GM19467 (cell line): ENCODE measurements around the gene SLC7A6OS.

Experiments used
- ATAC-seq: cut with Tn5 transposase; IDR thresholded peaks from one replicate; pipeline ENCODE4 v1.9.1; 2021; ENCODE audit warnings: mild to moderate bottlenecking, moderate library complexity; ENCODE audit not compliant: unreplicated experiment

Gene SLC7A6OS

DNA sequence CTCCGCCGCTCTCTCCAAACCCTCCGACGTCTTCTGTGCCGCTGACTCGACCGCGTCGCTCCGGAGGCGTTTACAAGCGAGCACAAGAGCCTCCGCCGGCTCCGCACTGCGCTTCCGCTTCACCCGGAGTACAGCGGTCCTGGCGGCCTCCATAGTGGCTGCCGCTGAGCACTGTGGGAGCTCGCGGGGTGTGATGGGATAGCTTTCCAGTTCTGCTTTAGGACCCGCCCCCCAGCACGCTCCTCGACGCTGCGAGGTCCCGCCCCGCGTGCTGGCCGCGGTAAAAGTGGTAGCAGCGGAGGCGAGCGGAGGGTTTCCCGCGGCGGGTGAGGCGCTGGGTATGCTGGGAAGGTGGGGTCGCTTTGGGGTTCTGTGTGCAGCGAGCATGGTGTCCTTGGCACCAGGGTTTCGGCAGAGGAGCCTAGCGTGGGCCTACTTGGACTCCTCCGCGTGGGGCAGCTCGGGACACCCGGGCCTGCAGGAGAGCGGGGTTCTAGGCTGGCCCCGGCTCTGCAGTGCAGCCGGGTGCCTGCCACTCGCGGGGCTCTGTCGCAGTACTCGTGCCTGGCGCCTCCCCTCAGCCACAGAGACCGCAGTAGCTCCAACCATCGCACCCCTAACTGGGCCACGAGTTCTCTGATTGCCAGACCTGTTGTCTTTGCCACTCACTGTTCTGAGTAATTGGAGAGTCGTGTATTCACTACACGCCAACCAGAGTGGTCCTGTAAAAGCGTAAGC lies at the start of gene SLC7A6OS, which contains the start of gene PRMT7:
Gene SLC7A6OS (minus strand): TSS at position 173 of the 738 bp plus-strand sequence. CDS start 20 bp downstream, at position 153.
Gene PRMT7 (plus strand): TSS at position 246 of the 738 bp plus-strand sequence. CDS start 4,961 bp downstream, outside the sequence.
- ATAC-seq: peak; percentile 86

- ATAC-seq: no peak
These were observed 48.8 kb upstream of the SLC7A6OS start for GRCh38 chr16:68359398-68360191.

DNA sequence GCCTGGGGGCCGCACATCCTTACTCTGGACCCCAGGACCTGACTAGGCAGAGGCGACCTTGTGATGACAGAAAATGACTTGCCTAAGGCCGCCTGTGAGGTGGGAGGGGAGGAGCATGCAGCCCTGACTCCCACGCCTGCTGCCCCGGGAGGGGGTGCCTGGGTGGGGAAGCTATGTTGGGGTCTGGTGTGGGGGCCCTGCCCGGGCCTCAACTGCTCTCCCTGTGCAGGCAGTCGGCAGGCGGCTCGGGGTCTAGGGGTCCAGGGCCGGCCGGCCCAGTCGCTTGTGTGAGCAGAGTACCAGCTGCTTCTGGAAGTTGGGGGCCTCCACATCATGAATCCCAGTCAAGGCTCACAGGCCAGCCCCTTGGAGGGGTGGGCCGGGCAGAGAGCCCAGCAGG lies 48.2 kb upstream of the SLC7A6OS start:
- no peak for ATAC-seq

GRCh38 chr16:68357923-68358322 lies 47.2 kb upstream of the SLC7A6OS start:
- no peak for ATAC-seq

GRCh38 chr16:68357521-68357922 lies 46.8 kb upstream of the SLC7A6OS start:
- no peak for ATAC-seq

DNA sequence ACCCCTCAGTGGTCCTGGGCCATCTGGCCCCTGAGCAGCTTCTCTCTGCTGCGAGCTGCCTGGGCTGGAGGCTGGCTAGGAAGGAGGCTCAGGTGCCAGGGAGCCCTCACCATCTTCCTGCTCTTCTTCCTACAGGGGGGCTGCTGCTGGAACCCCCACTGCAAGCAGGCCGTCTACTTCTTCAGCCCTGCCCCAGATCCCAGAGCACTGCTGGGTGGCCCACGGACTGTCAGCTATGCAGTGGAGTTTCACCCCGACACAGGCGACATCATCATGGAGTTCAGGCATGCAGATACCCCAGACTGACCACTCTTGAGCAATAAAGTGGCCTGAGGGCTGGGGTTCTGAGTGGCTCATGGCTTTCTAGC lies 46.2 kb upstream of the SLC7A6OS start:
- ATAC-seq: no peak

DNA sequence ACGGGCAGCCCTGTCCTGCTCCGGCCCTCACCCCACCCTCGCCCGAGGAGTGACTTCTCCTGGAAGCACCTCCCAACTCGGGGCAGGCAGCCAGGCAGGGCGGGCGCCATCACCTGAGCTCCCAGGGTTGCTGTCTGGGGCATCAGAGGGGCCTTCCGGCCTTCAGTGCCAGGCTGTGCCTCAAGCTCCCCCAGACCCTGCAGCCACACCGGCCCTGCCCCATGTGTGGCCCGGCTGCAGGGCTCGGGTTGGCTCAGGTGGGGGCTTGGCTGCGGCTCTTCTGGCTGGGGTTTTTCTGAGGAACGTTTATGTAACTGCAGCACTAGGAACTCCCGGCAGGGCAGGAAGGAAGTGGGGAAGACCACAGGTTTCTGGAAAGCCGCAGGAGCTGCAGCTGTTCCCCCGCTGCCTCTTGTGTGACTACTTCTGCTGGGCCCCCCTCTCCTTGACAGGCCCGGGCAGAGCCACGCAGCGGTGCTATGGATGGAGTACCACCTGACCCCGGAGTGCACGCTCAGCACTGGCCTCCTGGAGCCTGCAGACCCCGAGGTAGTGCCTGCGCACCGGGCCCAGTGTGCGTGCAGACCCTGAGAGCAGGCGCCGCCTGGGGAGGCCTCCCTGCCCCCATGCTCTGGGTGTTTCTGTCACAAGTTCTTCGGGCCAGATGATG lies 45.6 kb upstream of the SLC7A6OS start:
- ATAC-seq: peak; percentile 70

GRCh38 chr16:68355447-68356248 lies 44.9 kb upstream of the SLC7A6OS start:
- no peak for ATAC-seq

- no peak for ATAC-seq
These were observed 44.1 kb upstream of the SLC7A6OS start for GRCh38 chr16:68354816-68355215.

- ATAC-seq: no peak
These were observed 42.6 kb upstream of the SLC7A6OS start for GRCh38 chr16:68353366-68353765.

DNA sequence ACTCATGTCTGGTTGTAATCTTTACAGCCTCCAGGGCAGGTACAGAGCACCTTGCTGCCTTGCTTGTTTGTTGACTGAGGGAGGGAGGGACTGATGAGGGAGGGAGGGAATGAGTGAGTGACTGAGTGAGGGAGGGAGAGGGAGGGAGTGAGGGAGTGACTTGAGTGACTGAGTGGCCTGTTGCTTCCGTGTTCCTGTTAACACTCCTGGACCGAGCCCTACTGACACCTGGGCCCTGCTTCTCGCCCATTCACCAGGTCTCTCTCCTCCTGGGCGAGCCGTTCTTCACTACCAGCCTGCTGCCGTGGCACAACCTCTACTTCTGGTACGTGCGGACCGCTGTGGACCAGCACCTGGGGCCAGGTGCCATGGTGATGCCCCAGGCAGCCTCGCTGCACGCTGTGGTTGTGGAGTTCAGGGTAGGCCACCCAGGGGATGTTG lies 41.3 kb upstream of the SLC7A6OS start:
- ATAC-seq: no peak

GRCh38 chr16:68351463-68351862 lies 40.7 kb upstream of the SLC7A6OS start:
- no peak for ATAC-seq

DNA sequence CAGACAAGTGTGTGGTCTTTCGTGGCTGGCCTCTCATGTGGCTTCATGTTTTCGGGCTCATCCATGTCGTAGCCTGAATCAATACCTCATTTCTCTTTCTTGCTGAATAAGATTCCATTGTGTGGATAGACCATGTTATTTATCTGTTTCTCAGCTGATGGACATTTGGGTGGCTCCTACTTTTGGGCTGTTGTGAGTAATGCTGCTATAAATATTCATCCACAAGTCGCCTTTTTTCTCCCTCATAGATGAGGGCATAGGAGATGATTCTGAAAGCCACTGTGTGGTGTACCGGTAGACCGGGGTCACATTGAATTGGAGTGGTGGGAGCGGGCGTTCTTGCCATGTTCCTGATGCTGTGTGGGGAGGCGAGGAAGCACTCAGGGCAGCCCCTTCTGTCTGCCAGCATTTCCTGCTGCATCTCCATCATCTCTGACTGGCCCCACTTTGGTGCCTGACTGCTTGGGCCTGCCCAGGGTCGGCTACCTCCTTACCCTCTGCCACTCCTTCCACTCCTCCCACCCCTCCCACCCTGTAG lies 40.1 kb upstream of the SLC7A6OS start:
- ATAC-seq: no peak

DNA sequence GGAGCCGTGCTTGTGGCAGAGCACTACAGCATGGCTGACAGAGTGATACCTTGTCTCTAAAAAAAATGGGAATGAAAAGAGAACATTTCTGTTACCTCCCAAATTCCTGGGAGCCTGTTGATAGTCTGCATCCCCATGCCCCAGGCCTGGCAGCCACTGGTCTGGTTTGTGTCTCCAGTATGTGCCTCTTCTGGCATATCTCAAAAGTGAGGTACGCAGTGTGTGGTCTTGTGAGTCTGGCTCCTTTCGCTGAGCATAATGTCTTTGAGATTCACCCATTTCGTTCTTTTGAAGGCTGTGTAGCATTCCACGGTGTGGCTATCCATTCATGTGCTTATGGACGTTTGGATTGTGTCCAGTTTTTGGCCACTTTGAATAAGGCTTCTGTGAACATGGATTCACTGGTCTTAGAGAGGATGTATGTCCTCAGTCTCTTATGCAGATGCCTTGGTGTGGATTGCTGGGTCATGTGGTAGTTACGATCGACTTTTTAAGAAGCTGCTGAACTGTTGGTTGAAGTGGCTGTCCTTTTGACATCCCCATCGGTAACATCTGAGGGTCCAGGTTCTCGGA lies 39.2 kb upstream of the SLC7A6OS start:
- no peak for ATAC-seq

DNA sequence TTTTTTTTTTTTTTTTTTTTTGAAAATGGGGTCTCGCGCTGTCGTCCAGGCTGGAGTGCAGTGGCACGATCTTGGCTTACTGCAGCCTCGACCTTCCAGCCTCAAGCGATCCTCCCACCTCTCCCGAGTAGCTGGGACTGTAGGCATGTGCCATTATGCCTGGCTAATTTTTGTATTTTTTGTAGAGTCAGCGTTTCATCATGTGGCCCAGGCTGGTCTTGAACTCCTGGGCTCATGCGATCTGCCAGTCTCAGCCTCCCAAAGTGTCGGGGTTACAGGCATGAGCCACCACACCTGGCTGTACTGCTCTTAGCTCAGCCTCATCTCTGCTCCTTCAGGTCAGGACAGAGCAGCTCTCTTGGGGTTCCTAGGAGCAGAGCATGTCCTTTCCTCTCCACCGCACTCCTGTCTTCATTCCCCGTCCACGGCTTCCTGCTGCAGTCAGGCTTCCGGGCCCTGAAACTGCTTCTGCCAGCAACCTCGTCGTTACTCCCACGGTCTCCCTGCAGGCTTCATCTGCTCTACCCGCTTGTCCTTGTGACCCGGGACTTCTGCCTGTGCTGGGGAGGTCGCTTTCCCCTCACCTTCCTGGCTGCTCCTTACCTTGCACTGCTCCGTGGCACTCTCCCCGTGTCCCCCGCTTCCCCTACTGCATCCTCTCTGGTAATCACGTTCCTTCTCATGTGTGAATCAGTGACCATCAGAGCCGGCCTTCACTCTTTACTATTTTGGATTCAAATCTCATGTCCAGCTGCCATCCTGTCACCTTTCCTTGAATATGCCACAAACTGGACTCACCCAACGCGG lies 38.1 kb upstream of the SLC7A6OS start:
- ATAC-seq: no peak

GRCh38 chr16:68347605-68348004 lies 36.9 kb upstream of the SLC7A6OS start:
- no peak for ATAC-seq

DNA sequence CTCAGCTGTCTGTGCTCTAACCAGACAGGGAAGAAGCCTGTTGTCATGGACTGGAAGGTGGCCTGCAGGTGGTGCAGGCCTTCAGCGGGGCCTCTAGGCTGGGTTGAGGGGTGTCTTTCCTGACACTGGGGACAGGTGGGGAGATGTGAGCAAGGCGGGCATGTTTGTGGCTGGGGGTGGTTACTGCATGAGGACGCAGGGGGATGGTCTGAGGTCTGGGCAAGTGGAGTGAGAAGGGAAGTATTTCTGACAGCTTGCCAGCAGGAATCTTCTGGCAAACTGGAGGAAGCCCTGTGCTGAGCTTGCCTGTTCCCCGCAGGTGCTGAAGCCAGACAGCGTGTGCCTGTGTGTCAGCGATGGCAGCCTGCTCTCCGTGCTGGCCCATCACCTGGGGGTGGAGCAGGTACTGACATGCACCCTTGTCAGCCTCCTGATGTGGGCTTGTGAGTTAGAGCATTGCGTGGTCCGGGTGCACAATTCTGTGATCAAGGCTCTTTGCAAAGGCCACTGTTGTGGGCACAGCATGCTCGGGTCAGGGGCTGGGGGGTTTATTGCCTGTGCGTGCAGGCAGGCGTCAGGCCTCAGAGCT lies 36.2 kb upstream of the SLC7A6OS start:
- no peak for ATAC-seq

- no peak for ATAC-seq
These were observed 35.4 kb upstream of the SLC7A6OS start for GRCh38 chr16:68345958-68346635.
